Stimulated activated naive CD4-positive, alpha-beta T cell treated with Interleukin-2 at 50 U/mL for 16 hours (primary cell): ENCODE results near the gene PAFAH1B1.
"Not testable (repeated sequence)": the region's sequence is repeated elsewhere in the genome, so short reads cannot be mapped to it uniquely, and the experiment has no call there.

Experiments
- DNase-seq: peaks from one replicate; lab custom pipeline; 2025; lab: John Stamatoyannopoulos, UW

Gene PAFAH1B1

GRCh38 chr17:2690165-2691068 lies 97.0 kb downstream of the PAFAH1B1 start:
- no peak for DNase-seq

- DNase-seq = no peak
Measured at GRCh38 chr17:2691069-2691871, 97.8 kb downstream of the PAFAH1B1 start.

DNA sequence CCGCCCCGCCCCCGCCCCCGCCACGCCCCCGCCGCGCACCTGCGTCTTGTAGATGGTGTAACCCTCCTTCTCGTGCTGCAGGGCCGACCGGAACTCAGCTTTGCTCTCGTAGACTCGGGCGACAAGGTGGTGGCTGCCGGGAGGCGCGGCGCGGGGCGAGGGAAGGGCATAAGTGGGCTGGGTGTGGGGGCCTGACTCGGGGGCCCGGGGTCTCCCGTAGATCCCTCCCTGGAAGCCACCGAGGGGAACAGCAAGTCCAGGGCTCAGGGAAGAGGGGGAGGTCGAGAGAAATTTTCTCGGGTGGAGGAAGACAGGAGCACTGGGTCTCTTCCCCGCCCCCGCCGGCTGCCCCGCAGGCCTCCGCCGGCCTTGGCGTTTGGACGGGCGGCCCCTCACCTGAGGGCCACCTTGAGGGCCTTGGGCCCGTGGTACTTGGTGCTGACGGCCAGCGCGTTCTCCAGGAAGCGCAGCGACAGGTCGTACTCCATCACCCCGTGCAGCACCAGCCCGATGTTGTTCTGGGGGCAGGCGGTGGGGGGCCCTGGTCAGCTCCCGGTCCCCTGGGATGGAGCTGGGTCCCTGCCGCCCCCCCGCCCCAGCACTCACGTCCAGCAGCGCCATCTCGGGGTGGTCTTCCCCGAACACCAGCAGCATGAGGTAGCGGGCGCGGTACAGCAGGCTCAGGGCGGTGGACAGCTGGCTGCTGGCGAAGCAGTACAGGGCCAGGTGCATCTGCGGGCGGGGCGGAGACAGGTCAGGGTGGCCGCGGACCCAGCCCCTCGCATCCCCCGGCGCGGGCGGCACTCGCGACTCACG lies 98.7 kb downstream of the PAFAH1B1 start:
- DNase-seq = no peak

GRCh38 chr17:2692781-2693135 lies 99.3 kb downstream of the PAFAH1B1 start:
- DNase-seq = no peak

DNA sequence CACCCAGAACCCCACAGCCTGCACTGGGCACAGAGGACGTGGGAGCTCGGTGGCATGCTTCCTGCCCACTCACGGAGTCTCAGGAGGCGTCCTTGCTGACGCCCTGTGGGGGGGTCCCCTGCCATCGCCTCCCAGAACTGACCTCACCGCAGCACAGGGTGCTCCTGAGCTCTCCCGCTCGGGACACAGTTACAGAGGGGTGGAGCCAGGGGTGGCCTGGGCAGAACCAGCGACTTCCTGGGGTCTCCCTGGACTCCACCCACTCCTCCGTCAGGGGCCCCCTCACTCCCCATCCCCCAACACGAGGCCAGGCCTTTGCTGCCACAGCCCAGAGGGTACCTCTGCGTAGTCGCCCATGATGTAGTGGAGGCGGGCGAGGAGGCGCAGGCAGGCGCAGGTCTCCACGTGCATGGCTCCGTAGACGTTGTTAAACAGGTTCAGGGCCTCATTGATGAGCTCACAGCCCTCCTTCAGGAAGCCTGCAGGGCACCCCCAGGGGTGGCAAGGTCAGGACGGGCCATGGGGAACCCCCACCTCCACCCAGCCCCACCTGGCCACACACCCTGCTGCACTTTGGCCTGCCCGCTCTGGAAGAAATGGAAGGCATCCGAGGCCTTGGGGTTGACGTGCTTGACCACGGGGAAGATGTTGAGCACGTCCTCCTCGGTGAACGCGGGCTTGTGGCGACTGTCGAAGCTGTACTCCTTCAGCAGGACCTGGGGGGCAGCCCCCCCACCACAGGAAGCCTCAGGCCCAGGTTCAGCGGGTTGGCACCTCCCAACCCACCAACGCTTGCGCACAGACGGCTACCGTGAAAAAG lies 100.3 kb downstream of the PAFAH1B1 start:
- DNase-seq = no peak

GRCh38 chr17:2694381-2695242 lies 101.2 kb downstream of the PAFAH1B1 start:
- no peak for DNase-seq

DNA sequence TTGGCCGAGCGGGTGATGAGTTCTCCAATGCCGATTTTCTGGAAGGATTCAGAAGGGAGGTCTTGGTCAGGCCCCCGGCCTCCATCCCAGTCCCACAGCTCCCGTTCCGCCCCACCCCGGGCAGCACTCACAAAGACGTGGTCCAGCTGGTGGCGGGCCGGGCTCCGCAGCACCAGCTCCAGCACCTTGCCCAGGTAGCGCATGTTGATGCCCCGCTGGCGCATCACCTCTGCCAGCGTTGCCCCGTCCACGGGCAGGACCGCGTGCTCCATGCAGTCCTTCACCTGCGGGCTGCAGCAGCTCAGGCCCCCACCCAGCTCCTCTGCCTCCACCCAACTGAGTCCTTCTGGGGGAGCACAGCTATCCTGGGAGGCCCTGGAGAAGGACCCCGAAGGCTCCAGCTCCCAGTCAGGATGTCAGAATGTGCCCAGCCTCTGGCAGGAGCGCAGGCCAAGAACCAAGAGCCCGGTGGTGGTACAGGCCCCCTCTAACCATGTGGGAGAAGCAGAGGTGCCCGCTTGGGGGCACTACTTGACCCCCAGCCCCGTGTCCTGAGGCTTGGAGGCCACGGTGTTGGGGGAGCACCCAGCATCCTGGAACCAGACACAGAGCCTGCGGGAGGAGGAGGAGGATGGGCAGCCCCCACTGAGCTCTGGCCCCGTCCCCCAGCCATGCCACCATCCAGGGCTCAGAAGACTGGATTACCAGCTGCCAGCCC lies 101.9 kb downstream of the PAFAH1B1 start:
- no peak for DNase-seq

GRCh38 chr17:2695961-2696760 lies 102.7 kb downstream of the PAFAH1B1 start:
- DNase-seq = no peak

DNA sequence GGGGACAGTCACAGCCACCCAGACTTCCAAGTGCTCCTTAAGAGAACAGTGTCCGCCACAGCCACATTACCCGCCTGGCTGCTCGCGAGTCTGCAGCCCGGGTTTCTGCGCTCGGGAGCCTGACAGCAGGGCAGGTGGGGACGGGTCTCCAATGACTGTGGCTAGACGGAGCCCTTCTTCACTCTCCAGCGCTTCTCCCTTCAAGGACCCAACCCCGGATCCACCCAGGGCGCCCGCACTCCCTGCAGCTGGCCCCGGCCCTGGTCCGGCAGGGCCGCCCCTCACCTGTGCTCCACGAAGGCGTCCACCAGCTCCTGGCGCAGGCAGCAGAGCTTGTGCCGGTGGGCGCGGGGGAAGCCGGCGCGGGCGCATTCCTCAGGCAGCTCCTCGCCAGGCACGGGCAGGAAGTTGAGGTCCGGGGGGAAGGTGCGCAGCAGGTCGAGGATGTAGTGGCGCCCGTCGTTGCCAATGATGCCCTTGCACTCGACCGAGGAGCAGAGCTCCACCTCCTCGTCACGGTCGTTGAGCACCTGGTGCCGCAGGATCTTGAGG lies 104.2 kb downstream of the PAFAH1B1 start:
- no peak for DNase-seq

DNA sequence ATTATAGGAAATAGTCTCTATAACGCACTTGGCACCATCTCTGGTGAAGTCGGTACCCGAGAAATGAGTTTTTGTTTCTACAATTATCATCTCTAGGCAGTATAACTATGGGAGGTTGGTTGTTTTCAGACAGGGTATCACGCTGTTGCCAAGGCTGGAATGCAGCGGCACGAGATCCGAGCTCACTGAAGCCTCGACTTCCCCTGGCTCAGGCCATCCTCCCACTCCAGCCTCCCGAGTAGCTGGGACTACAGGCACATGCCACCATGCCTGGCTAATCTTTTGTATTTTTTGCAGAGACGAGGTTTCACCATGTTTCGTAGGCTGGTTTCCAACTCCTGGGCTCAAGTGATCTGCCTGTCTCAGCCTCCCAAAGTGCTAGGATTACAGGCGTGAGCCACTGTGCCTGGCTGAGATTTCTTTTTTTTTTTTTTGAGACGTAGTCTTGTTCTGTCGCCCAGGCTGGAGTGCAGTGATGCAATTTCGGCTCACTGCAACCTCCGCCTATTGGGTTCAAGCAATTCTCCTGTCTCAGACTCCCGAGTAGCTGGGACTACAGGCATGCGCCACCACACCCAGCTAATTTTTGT lies 105.9 kb downstream of the PAFAH1B1 start:
- DNase-seq = not testable (repeated sequence)

DNA sequence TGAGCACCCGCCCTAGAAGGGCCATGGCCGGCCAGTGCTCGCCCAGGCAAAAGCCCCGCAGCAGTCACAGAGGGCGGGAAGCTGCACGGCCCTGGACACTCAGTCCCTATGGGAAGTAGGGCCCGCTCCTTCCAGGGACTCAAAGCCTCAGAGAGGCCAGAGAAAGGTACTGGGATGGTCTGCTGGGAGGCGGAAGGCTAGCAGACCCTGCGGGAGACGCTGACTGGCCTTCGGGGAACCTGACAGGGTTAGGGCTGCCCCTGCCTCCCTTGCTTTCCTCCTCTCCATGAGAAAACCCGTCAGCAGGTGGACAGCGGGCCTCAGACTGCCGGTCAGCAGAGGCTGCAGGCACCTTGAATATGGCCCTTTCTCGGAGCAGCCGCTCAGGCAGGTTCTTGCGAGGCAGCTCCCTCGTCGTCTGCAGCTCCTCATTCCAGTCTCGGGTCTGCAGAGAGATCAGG lies 106.6 kb downstream of the PAFAH1B1 start:
- no peak for DNase-seq

- DNase-seq = no peak
Measured at GRCh38 chr17:2700491-2701141, 107.2 kb downstream of the PAFAH1B1 start.

GRCh38 chr17:2701161-2701995 lies 107.9 kb downstream of the PAFAH1B1 start:
- no peak for DNase-seq

DNA sequence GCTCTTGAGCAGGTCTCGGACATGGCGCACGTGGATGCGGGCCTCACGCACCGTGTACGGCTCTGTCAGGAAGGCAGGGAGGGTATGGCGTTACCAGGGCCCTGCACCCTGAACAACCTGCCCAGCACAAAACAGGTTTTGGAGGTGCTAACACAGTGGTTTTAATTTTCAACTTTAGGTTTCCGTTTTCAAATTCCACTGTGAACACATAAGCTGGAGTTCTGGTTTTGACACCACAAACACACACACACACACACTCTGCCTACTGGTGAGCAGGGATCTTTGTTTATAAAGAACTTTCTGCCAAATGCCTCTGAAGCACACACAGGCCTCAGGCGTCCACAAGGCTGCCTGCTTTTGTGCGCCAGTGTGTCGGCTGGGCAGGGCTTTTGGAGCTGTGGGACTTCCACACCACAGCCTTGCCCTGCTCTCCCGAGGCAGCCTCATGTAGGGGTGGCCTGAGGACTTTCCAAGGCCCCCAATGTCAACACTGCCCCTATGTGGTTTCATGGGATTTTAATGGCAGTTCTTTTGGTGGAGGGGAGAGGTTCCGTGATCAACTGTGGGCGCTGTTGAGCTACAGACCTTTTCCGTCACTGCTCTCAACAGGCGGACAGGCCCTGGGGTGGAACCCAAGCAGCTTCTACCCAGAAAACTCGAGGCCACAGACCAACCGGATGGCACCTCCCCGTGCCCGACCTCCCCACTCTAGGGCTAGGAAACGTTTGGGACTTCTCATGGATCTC lies 108.7 kb downstream of the PAFAH1B1 start:
- DNase-seq = no peak

- no peak for DNase-seq
Measured at GRCh38 chr17:2703181-2703580, 109.7 kb downstream of the PAFAH1B1 start.

GRCh38 chr17:2703606-2704005 lies 110.2 kb downstream of the PAFAH1B1 start:
- no peak for DNase-seq
